HepG2 (cell line): ENCODE data around the gene ZNF343. TPM values are rescaled to one million over a fixed set of nuclear protein-coding genes. Genes with fewer than 3 reads are reported as not detected.

ENCODE experiments used
- BHLHE40 ChIP-seq: IDR thresholded peaks from 2 replicates; pipeline ENCODE4 v1.6.1; 2011; ENCODE audit warnings: low read length, improper control_type of control experiment
- CAMTA2 ChIP-seq: sonication (generic); formaldehyde crosslinking; IDR thresholded peaks from 2 replicates; pipeline ENCODE4 v1.4.0; 2020; ENCODE audit warnings: mild to moderate bottlenecking, missing genetic modification reagents, borderline replicate concordance
- FOXJ3 ChIP-seq: sonication (generic); formaldehyde crosslinking; IDR thresholded peaks from 2 replicates; pipeline ENCODE4 v1.4.0; 2020; ENCODE audit warnings: missing genetic modification reagents, mild to moderate bottlenecking, borderline replicate concordance
- GTF2F1 ChIP-seq: fragments of 150-350 bp; IDR thresholded peaks from 2 replicates; pipeline ENCODE4 v1.6.1; 2014; ENCODE audit warnings: low read length
- MEIS2 ChIP-seq: sonication (generic); formaldehyde crosslinking; IDR thresholded peaks from 2 replicates; pipeline ENCODE4 v1.9.0; 2021; ENCODE audit warnings: mild to moderate bottlenecking, missing genetic modification reagents
- MTA1 ChIP-seq: sonication (generic); formaldehyde crosslinking; IDR thresholded peaks from 2 replicates; pipeline ENCODE4 v1.4.0; 2020; ENCODE audit warnings: missing genetic modification reagents, mild to moderate bottlenecking, borderline replicate concordance
- PHF21A ChIP-seq: sonication (generic); formaldehyde crosslinking; IDR thresholded peaks from 2 replicates; pipeline ENCODE4 v1.5.0; 2020; ENCODE audit warnings: mild to moderate bottlenecking, missing genetic modification reagents
- PRPF4 ChIP-seq: fragments of 200-400 bp; formaldehyde crosslinking; IDR thresholded peaks from 2 replicates; pipeline ENCODE4 v1.6.1; 2016; ENCODE audit warnings: low read length, low read depth; ENCODE audit not compliant: poor library complexity, severe bottlenecking
- SMYD3 ChIP-seq: sonication (generic); formaldehyde crosslinking; IDR thresholded peaks from 2 replicates; pipeline ENCODE4 v1.8.1; 2023; ENCODE audit warnings: mild to moderate bottlenecking, missing genetic modification reagents
- SP140L ChIP-seq: sonication (generic); formaldehyde crosslinking; IDR thresholded peaks from 2 replicates; pipeline ENCODE4 v1.4.0; 2020; ENCODE audit warnings: missing genetic modification reagents, borderline replicate concordance
- TCF7L2 ChIP-seq: IDR thresholded peaks from 2 replicates; pipeline ENCODE4 v1.6.1; 2011; ENCODE audit warnings: mild to moderate bottlenecking, low read depth, low read length, moderate library complexity
- USF2 ChIP-seq, 2 experiments: sonication (generic) in 1 of 2; formaldehyde crosslinking in 1 of 2; IDR thresholded peaks; 2 replicates each; pipeline versions ENCODE4 v1.5.1 to v1.6.1; 2011 to 2020; ENCODE audit warnings: borderline replicate concordance in 1 of 2, low read depth in 1 of 2, low read length in 1 of 2, mild to moderate bottlenecking in 1 of 2, missing genetic modification reagents in 1 of 2, moderate library complexity in 1 of 2
- YY1 ChIP-seq: IDR thresholded peaks from 2 replicates; pipeline ENCODE4 v1.6.1; 2011; ENCODE audit warnings: low read length, low read depth, moderate library complexity, mild to moderate bottlenecking; ENCODE audit not compliant: insufficient read depth, insufficient replicate concordance
- ZBTB25 ChIP-seq: IDR thresholded peaks from 2 replicates; pipeline ENCODE4 v1.6.1; 2018; ENCODE audit warnings: missing genetic modification reagents
- ZFAT ChIP-seq: sonication (generic); formaldehyde crosslinking; conservative IDR thresholded peaks from 2 replicates; pipeline ENCODE4 v1.8.1; 2023; ENCODE audit warnings: missing genetic modification reagents, inconsistent platforms
- ZFP36L1 ChIP-seq: sonication (generic); formaldehyde crosslinking; IDR thresholded peaks from 2 replicates; pipeline ENCODE4 v1.8.0; 2022; ENCODE audit warnings: mild to moderate bottlenecking, missing genetic modification reagents, moderate library complexity
- ZFP82 ChIP-seq: sonication (generic); formaldehyde crosslinking; IDR thresholded peaks from 2 replicates; pipeline ENCODE4 v1.5.1; 2020; ENCODE audit warnings: mild to moderate bottlenecking, missing genetic modification reagents, borderline replicate concordance
- ZNF20 ChIP-seq: sonication (generic); formaldehyde crosslinking; IDR thresholded peaks from 2 replicates; pipeline ENCODE4 v1.4.0; 2020; ENCODE audit warnings: mild to moderate bottlenecking, moderate library complexity, missing genetic modification reagents
- ZNF224 ChIP-seq: sonication (generic); formaldehyde crosslinking; IDR thresholded peaks from 2 replicates; pipeline ENCODE4 v1.5.0; 2020; ENCODE audit warnings: mild to moderate bottlenecking, missing genetic modification reagents
- ZNF335 ChIP-seq: sonication (generic); formaldehyde crosslinking; IDR thresholded peaks from 2 replicates; pipeline ENCODE4 v1.4.0; 2020; ENCODE audit warnings: missing genetic modification reagents
- ZNF383 ChIP-seq: sonication (generic); formaldehyde crosslinking; IDR thresholded peaks from 2 replicates; pipeline ENCODE4 v1.4.0; 2020; ENCODE audit warnings: missing genetic modification reagents, mild to moderate bottlenecking, borderline replicate concordance
- ZNF543 ChIP-seq: sonication (generic); formaldehyde crosslinking; IDR thresholded peaks from 2 replicates; pipeline ENCODE4 v1.4.0; 2020; ENCODE audit warnings: mild to moderate bottlenecking, missing genetic modification reagents
- ZNF83 ChIP-seq: sonication (generic); formaldehyde crosslinking; IDR thresholded peaks from 2 replicates; pipeline ENCODE4 v1.4.0; 2020; ENCODE audit warnings: missing genetic modification reagents, mild to moderate bottlenecking, borderline replicate concordance
- polyA plus RNA-seq, 8 experiments: library from polyadenylated mRNA; depleted of rRNA in 3 of 8; stranded (reverse) in 7 of 8; unstranded in 1 of 8; fragments of >200 nt; fragmentation: Illumina TruSeq in 4 of 8; extraction: Trizol in 4 of 8; gene quantifications; 2 replicates each; pipeline versions ENCODE4 v1.2.1 to v1.2.3, GENCODE V29; 2011 to 2016; ENCODE audit warnings: low read depth in 4 of 8, missing spikeins in 1 of 8, mixed read lengths in 1 of 8; ENCODE audit not compliant: insufficient read depth in 1 of 8
- total RNA-seq, 5 experiments: library from RNA; depleted of rRNA; stranded (reverse); fragments of >200 nt; fragmentation: Illumina TruSeq; extraction: Trizol; gene quantifications; 2 replicates each; pipeline ENCODE4 v1.2.3, GENCODE V29; 2016; ENCODE audit warnings: low read depth in 1 of 5
- TF ChIP-seq, protein P1 (sequence below): conservative IDR thresholded peaks from 2 replicates; pipeline ENCODE4 v1.6.1; 2018; ENCODE audit warnings: missing genetic modification reagents

The ZNF343 gene
- total and polyA plus RNA-seq, 2 of the 13 experiments (the other 11 are each of a cell fraction or from before 2014, with no cell fraction given): 16.4 to 22.1 TPM

- peak; percentile 86 for TF ChIP-seq ZFAT (CRISPR knock-in tag)
- peak; percentile 99 for TF ChIP-seq SMYD3
- TF ChIP-seq ZNF83 (CRISPR knock-in tag): peak; percentile 99
- TF ChIP-seq YY1: peak; percentile 87
- TF ChIP-seq USF2 (IDR thresholded peaks at IDR 0.05; ENCODE audit: low read depth, low read length): no peak
- TF ChIP-seq USF2 (CRISPR knock-in tag; IDR thresholded peaks at IDR 0.05; ENCODE audit: borderline replicate concordance): 0 out of 2 replicates have a peak, but pooled peaks have one; percentile 61
- peak; percentile 96 for TF ChIP-seq MEIS2 (CRISPR knock-in tag)
- TF ChIP-seq ZFP36L1: peak; percentile 99
- TF ChIP-seq ZNF20: peak; percentile 95
- TF ChIP-seq FOXJ3 (CRISPR knock-in tag): peak; percentile 78; the same call in 1 of the 2 replicates
- TF ChIP-seq ZNF383 (CRISPR knock-in tag): peak; percentile 99
- no peak for TF ChIP-seq TCF7L2
- TF ChIP-seq ZNF335 (CRISPR knock-in tag): peak; percentile 96
- no peak for TF ChIP-seq BHLHE40
- peak; percentile 98; the same call in 1 of the 2 replicates for TF ChIP-seq CAMTA2 (CRISPR knock-in tag)
- peak; percentile 99 for TF ChIP-seq ZBTB25 (CRISPR knock-in tag)
- TF ChIP-seq GTF2F1: peak; percentile 61
- TF ChIP-seq PHF21A: peak; percentile 98
- TF ChIP-seq ZNF543: peak; percentile 99
- peak; percentile 98; the same call in 1 of the 2 replicates for TF ChIP-seq SP140L (CRISPR knock-in tag)
- TF ChIP-seq ZFP82 (CRISPR knock-in tag): peak; percentile 92; the same call in 1 of the 2 replicates
- peak; percentile 100 for TF ChIP-seq ZNF224 (CRISPR knock-in tag)
- TF ChIP-seq, protein P1, sequence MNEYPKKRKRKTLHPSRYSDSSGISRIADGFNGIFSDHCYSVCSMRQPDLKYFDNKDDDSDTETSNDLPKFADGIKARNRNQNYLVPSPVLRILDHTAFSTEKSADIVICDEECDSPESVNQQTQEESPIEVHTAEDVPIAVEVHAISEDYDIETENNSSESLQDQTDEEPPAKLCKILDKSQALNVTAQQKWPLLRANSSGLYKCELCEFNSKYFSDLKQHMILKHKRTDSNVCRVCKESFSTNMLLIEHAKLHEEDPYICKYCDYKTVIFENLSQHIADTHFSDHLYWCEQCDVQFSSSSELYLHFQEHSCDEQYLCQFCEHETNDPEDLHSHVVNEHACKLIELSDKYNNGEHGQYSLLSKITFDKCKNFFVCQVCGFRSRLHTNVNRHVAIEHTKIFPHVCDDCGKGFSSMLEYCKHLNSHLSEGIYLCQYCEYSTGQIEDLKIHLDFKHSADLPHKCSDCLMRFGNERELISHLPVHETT (CRISPR knock-in tag): peak; percentile 99
- TF ChIP-seq PRPF4: no peak
- peak; percentile 98 for TF ChIP-seq MTA1
Observed at GRCh38 chr20:2470423-2471193, 38.1 kb downstream of the ZNF343 start, which contains the start of gene SNRPB (continued).
